Mesendoderm (in vitro differentiated cells): ENCODE results near the gene CMTR1.

Experiments
- DNase-seq: peaks from one replicate; pipeline ENCODE4 v3.0.0; 2013
- H2AK5ac ChIP-seq: 2 replicates; pipeline ENCODE4 v1.6.1; 2013; ENCODE audit warnings: low read length, inconsistent platforms
- H2BK120ac ChIP-seq: 2 replicates; pipeline ENCODE4 v1.6.1; 2013; ENCODE audit warnings: low read depth, mild to moderate bottlenecking, low read length, moderate library complexity, mixed read lengths
- H2BK15ac ChIP-seq: replicated peaks from 2 replicates; pipeline ENCODE4 v1.6.1; 2013; ENCODE audit warnings: low read depth, mild to moderate bottlenecking, moderate library complexity
- H2BK5ac ChIP-seq: 2 replicates; pipeline ENCODE4 v1.6.1; 2013; ENCODE audit warnings: low read length, inconsistent platforms
- H3K18ac ChIP-seq: 2 replicates; pipeline ENCODE4 v1.6.1; 2013; ENCODE audit warnings: mild to moderate bottlenecking, low read length, mixed read lengths
- H3K23ac ChIP-seq: one replicate; pipeline ENCODE4 v1.6.1; 2013; ENCODE audit warnings: low read length
- H3K27ac ChIP-seq: 2 replicates; pipeline ENCODE4 v1.5.1; 2013; ENCODE audit warnings: low read depth, mild to moderate bottlenecking, inconsistent platforms, low read length, moderate library complexity
- H3K27me3 ChIP-seq: 2 replicates; pipeline ENCODE4 v1.6.1; 2013; ENCODE audit warnings: low read length, control low read depth, mild to moderate bottlenecking, inconsistent platforms; ENCODE audit not compliant: insufficient read depth, poor library complexity
- H3K36me3 ChIP-seq: 2 replicates; pipeline ENCODE4 v1.6.1; 2013; ENCODE audit warnings: low read length, inconsistent platforms; ENCODE audit not compliant: control insufficient read depth, insufficient read depth
- H3K4ac ChIP-seq: one replicate; pipeline ENCODE4 v1.6.1; 2013; ENCODE audit warnings: low read depth, mild to moderate bottlenecking, low read length, moderate library complexity
- H3K4me1 ChIP-seq: 2 replicates; pipeline ENCODE4 v1.6.1; 2013; ENCODE audit warnings: low read depth, low read length, inconsistent platforms; ENCODE audit not compliant: control insufficient read depth
- H3K4me2 ChIP-seq: 2 replicates; pipeline ENCODE4 v1.6.1; 2013; ENCODE audit warnings: low read length
- H3K4me3 ChIP-seq: 2 replicates; pipeline ENCODE4 v1.5.1; 2013; ENCODE audit warnings: mild to moderate bottlenecking, low read length
- H3K56ac ChIP-seq: one replicate; pipeline ENCODE4 v1.6.1; 2013; ENCODE audit warnings: low read length
- H3K79me1 ChIP-seq: 2 replicates; pipeline ENCODE4 v1.6.1; 2013; ENCODE audit warnings: low read length, inconsistent platforms
- H3K79me2 ChIP-seq: 2 replicates; pipeline ENCODE4 v1.6.1; 2013; ENCODE audit warnings: mild to moderate bottlenecking, low read length; ENCODE audit not compliant: control insufficient read depth, insufficient read depth
- H3K9ac ChIP-seq: 2 replicates; pipeline ENCODE4 v1.6.1; 2013; ENCODE audit warnings: low read length, inconsistent platforms
- H4K5ac ChIP-seq: one replicate; pipeline ENCODE4 v1.6.1; 2013; ENCODE audit warnings: low read length
- H4K8ac ChIP-seq: one replicate; pipeline ENCODE4 v1.6.1; 2013; ENCODE audit warnings: low read depth, mild to moderate bottlenecking, control low read depth, low read length, moderate library complexity
- WGBS: extraction: QIAGEN DNeasy Blood & Tissue Kit; methylation state at CpG from one replicate; pipeline ENCODE4 v1.1.7; 2013; ENCODE audit warnings: low lambda C conversion rate, missing lambda C conversion rate; ENCODE audit not compliant: insufficient coverage; ENCODE audit errors: extremely low coverage; 5-methylcytosine and 5-hydroxymethylcytosine counted together

The CMTR1 gene

DNA sequence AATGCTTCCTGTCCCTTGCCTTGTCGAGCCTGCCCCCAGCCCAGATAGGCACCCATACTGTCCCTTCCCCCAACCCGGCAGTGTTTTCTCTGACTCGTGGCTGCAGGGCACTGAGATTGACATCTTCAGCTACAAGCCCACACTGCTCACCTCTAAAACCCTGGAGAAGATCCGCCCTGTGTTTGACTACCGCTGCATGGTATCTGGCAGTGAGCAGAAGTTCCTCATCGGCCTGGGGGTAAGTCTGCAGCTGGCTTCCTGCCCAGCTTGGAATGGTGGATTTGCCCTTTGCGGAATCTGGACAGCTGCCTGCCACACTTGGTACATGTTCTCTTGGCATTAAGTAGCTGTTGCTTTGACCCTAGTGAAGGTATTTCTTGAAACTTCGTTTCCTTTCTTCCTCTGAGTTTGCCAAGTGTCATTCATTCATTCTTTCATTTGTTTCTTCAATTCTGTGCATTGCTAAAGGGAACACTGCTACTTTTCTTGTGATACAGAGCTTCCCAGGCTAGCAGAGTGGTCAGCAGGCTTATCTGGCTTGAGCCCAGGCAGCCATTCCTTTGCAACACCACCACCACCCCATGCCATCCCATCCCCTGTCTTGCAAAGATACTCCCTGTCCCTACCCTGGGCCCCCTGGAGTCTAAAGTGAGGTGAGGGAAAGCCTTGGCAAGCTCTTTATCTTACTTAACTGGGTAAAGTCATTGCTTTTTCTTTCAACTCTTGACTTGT, 40.5 kb downstream of the CMTR1 start:
- no CpG with 5 or more reads among the region's 8 CpGs for WGBS

GRCh38 chr6:37474316-37474715, 41.3 kb downstream of the CMTR1 start:
- Histone ChIP-seq H3K4me3 (no peak overlapping the region), H3K56ac (no peak overlapping the region), H4K8ac (no peak overlapping the region), H2AK5ac (no peak overlapping the region), H3K9ac (no peak overlapping the region), H3K23ac (no peak overlapping the region), H3K18ac (no peak overlapping the region), H3K27ac (no peak overlapping the region), H2BK5ac (no peak overlapping the region), H3K79me2 (no peaks in the 10 kb centered on the region), H3K4ac (no peak overlapping the region), H3K36me3 (peaks cover 10% of the 10 kb centered on the region), H3K4me1 (no peaks in the 10 kb centered on the region), H3K4me2 (no peak overlapping the region), H3K79me1 (no peaks in the 10 kb centered on the region), H3K27me3 (no peaks in the 10 kb centered on the region), H2BK120ac (no peak overlapping the region), H2BK15ac (no peak overlapping the region), H4K5ac (no peak overlapping the region)
- no peak for DNase-seq
- WGBS = no CpG with 5 or more reads among the region's 4 CpGs

More for the DNA sequence above, 40.5 kb downstream of the CMTR1 start:
- no peak overlapping the region for H2BK120ac ChIP-seq
- no peak overlapping the region for H3K18ac ChIP-seq
- H3K4me3 ChIP-seq = no peak overlapping the region
- H3K36me3 ChIP-seq = peaks cover 9% of the 10 kb centered on the region
- H3K27ac ChIP-seq = no peak overlapping the region
- DNase-seq = no peak
- H3K79me2 ChIP-seq = no peaks in the 10 kb centered on the region
- H3K79me1 ChIP-seq = no peaks in the 10 kb centered on the region
- no peak overlapping the region for H4K5ac ChIP-seq
- no peak overlapping the region for H2AK5ac ChIP-seq
- H3K27me3 ChIP-seq = no peaks in the 10 kb centered on the region
- H3K9ac ChIP-seq = no peak overlapping the region
- H3K23ac ChIP-seq = no peak overlapping the region
- H2BK15ac ChIP-seq = no peak overlapping the region
- H3K4ac ChIP-seq = no peak overlapping the region
- no peak overlapping the region for H4K8ac ChIP-seq
- H2BK5ac ChIP-seq = no peak overlapping the region
- H3K56ac ChIP-seq = no peak overlapping the region
- H3K4me1 ChIP-seq = no peaks in the 10 kb centered on the region
- no peak overlapping the region for H3K4me2 ChIP-seq

GRCh38 chr6:37477191-37477590, 44.2 kb downstream of the CMTR1 start:
- H3K27me3 ChIP-seq = no peaks in the 10 kb centered on the region
- H4K5ac ChIP-seq = no peak overlapping the region
- H3K4me2 ChIP-seq = no peak overlapping the region
- H3K23ac ChIP-seq = no peak overlapping the region
- no peak overlapping the region for H2BK5ac ChIP-seq
- H4K8ac ChIP-seq = no peak overlapping the region
- no CpG with 5 or more reads among the region's 3 CpGs for WGBS
- no peak overlapping the region for H2AK5ac ChIP-seq
- no peak overlapping the region for H3K4ac ChIP-seq
- no peaks in the 10 kb centered on the region for H3K79me1 ChIP-seq
- no peak overlapping the region for H3K56ac ChIP-seq
- H3K4me3 ChIP-seq = no peak overlapping the region
- no peak overlapping the region for H3K9ac ChIP-seq
- H2BK15ac ChIP-seq = no peak overlapping the region
- H3K18ac ChIP-seq = no peak overlapping the region
- H3K27ac ChIP-seq = no peak overlapping the region
- no peaks in the 10 kb centered on the region for H3K79me2 ChIP-seq
- H2BK120ac ChIP-seq = no peak overlapping the region
- H3K36me3 ChIP-seq = peaks cover 14% of the 10 kb centered on the region
- no peak for DNase-seq
- no peaks in the 10 kb centered on the region for H3K4me1 ChIP-seq

- Histone ChIP-seq H4K5ac (no peak overlapping the region), H3K4ac (no peak overlapping the region), H3K9ac (no peak overlapping the region), H3K4me1 (no peaks in the 10 kb centered on the region), H3K18ac (no peak overlapping the region), H2AK5ac (no peak overlapping the region), H4K8ac (no peak overlapping the region), H3K56ac (no peak overlapping the region), H3K27ac (no peak overlapping the region), H3K4me3 (no peak overlapping the region), H3K23ac (no peak overlapping the region), H3K36me3 (peaks cover 14% of the 10 kb centered on the region), H2BK5ac (no peak overlapping the region), H3K79me1 (no peaks in the 10 kb centered on the region), H3K4me2 (no peak overlapping the region), H2BK15ac (no peak overlapping the region), H2BK120ac (no peak overlapping the region), H3K79me2 (no peaks in the 10 kb centered on the region), H3K27me3 (no peaks in the 10 kb centered on the region)
- no peak for DNase-seq
- no CpG with 5 or more reads among the region's 18 CpGs for WGBS
Measured at GRCh38 chr6:37477656-37478435, 44.8 kb downstream of the CMTR1 start.

GRCh38 chr6:37478827-37479226, 45.8 kb downstream of the CMTR1 start:
- no peak overlapping the region for H3K18ac ChIP-seq
- H3K56ac ChIP-seq = no peak overlapping the region
- no peak overlapping the region for H2BK5ac ChIP-seq
- H4K8ac ChIP-seq = no peak overlapping the region
- H3K27me3 ChIP-seq = no peaks in the 10 kb centered on the region
- H3K4ac ChIP-seq = no peak overlapping the region
- no peak overlapping the region for H2BK15ac ChIP-seq
- H3K79me2 ChIP-seq = no peaks in the 10 kb centered on the region
- H3K9ac ChIP-seq = no peak overlapping the region
- H2AK5ac ChIP-seq = no peak overlapping the region
- no peak overlapping the region for H2BK120ac ChIP-seq
- WGBS = no CpG with 5 or more reads among the region's 7 CpGs
- no peaks in the 10 kb centered on the region for H3K79me1 ChIP-seq
- DNase-seq = no peak
- H3K4me3 ChIP-seq = no peak overlapping the region
- no peak overlapping the region for H4K5ac ChIP-seq
- no peak overlapping the region for H3K27ac ChIP-seq
- H3K23ac ChIP-seq = no peak overlapping the region
- H3K4me1 ChIP-seq = no peaks in the 10 kb centered on the region
- H3K36me3 ChIP-seq = peaks cover 14% of the 10 kb centered on the region
- no peak overlapping the region for H3K4me2 ChIP-seq
